Activated CD8-positive, alpha-beta memory T cell treated with anti-CD3 and anti-CD28 coated beads, Interleukin-2, amount 50 U/mL, for 24 hours (primary cell): ENCODE data around the gene GRIP1.
"Not testable (repeated sequence)": the region's sequence is repeated elsewhere in the genome, so short reads cannot be mapped to it uniquely, and the experiment has no call there.

ENCODE experiments used
- DNase-seq: peaks from one replicate; pipeline ENCODE4 v3.0.0-alpha.2; 2020; ENCODE audit errors: extremely low read depth

GRIP1 gene

GRCh38 chr12:66533767-66534166 lies 145.1 kb downstream of the GRIP1 start:
- no peak for DNase-seq

- no peak for DNase-seq
Observed at GRCh38 chr12:66531766-66532165, 147.1 kb downstream of the GRIP1 start.

GRCh38 chr12:66529934-66530333 lies 148.9 kb downstream of the GRIP1 start:
- DNase-seq, result no peak

GRCh38 chr12:66516561-66516960 lies 162.3 kb downstream of the GRIP1 start:
- no peak for DNase-seq

GRCh38 chr12:66516133-66516532 lies 162.7 kb downstream of the GRIP1 start:
- no peak for DNase-seq

GRCh38 chr12:66514581-66514980 lies 164.3 kb downstream of the GRIP1 start:
- no peak for DNase-seq

- DNase-seq, result no peak
Observed at GRCh38 chr12:66508025-66508424, 170.9 kb downstream of the GRIP1 start.

GRCh38 chr12:66503746-66504145 lies 175.1 kb downstream of the GRIP1 start:
- no peak for DNase-seq

GRCh38 chr12:66502911-66503310 lies 176.0 kb downstream of the GRIP1 start:
- no peak for DNase-seq

- DNase-seq, result no peak
Observed at GRCh38 chr12:66500841-66501240, 178.0 kb downstream of the GRIP1 start.

- DNase-seq, result no peak
Observed at GRCh38 chr12:66500091-66500490, 178.8 kb downstream of the GRIP1 start.

GRCh38 chr12:66499000-66499399 lies 179.9 kb downstream of the GRIP1 start:
- no peak for DNase-seq

- not testable (repeated sequence) for DNase-seq
Observed at GRCh38 chr12:66498059-66498458, 180.8 kb downstream of the GRIP1 start.

GRCh38 chr12:66497008-66497897 lies 181.6 kb downstream of the GRIP1 start:
- DNase-seq, result no peak

- no peak for DNase-seq
Observed at GRCh38 chr12:66496595-66496994, 182.3 kb downstream of the GRIP1 start.

- no peak for DNase-seq
Observed at GRCh38 chr12:66495709-66496108, 183.2 kb downstream of the GRIP1 start.

GRCh38 chr12:66493819-66494218 lies 185.1 kb downstream of the GRIP1 start:
- no peak for DNase-seq

GRCh38 chr12:66491853-66492252 lies 187.0 kb downstream of the GRIP1 start:
- DNase-seq, result no peak

- DNase-seq, result no peak
Observed at GRCh38 chr12:66482351-66483203, 196.3 kb downstream of the GRIP1 start.

- DNase-seq, result no peak
Observed at GRCh38 chr12:66467932-66468331, 210.9 kb downstream of the GRIP1 start.

- DNase-seq, result no peak
Observed at GRCh38 chr12:66461331-66461730, 217.5 kb downstream of the GRIP1 start.

GRCh38 chr12:66459944-66460482 lies 218.9 kb downstream of the GRIP1 start:
- DNase-seq, result no peak
